Measurements from ENCODE around the gene NSUN4.

NSUN4 gene

GRCh38 chr1:46306159-46306530 lies 34.5 kb upstream of the NSUN4 start:
- no peak overlapping the region for H3K4me3 ChIP-seq (ENCODE audit: low read depth in 1 of 2, low read length in 2 of 2)
- DNase-seq (no peak), ATAC-seq (ENCODE audit: insufficient read depth, low read depth) (no peak)
- no peaks in the 10 kb centered on the region for H3K9me3 ChIP-seq (ENCODE audit: insufficient read depth, low read length, severe bottlenecking)
- H4K20me1 ChIP-seq (ENCODE audit: insufficient read depth, low read length): peaks cover 40% of the 10 kb centered on the region; the same call in 1 of the 2 replicates
- H3K27me3 ChIP-seq (ENCODE audit: insufficient read depth, low read length, poor library complexity): no peaks in the 10 kb centered on the region
- peaks cover 91% of the 10 kb centered on the region for H3K79me2 ChIP-seq (ENCODE audit: insufficient read depth, low read length)
- H3K27ac ChIP-seq (ENCODE audit: low read length): no peak overlapping the region
- peak overlapping the region; percentile 20; the same call in 1 of the 2 replicates for H3K9ac ChIP-seq (ENCODE audit: low read depth, low read length)
- no peak for TF ChIP-seq EZH2 (IDR thresholded peaks at IDR 0.05; ENCODE audit: borderline replicate concordance, low read depth, low read length, severe bottlenecking)
- TF ChIP-seq CTCF (IDR thresholded peaks at IDR 0.05; ENCODE audit: borderline replicate concordance, extremely low read depth, low read length, poor library complexity, severe bottlenecking): no peak
- no peak overlapping the region for H2AFZ ChIP-seq (ENCODE audit: low read depth, low read length)
- peaks cover 44% of the 10 kb centered on the region for H3K36me3 ChIP-seq (ENCODE audit: insufficient read depth, low read length)
- H3K4me2 ChIP-seq (ENCODE audit: insufficient read depth, low read length): peak overlapping the region; percentile 88
- H3K4me1 ChIP-seq (ENCODE audit: insufficient read depth, low read length): peaks cover 37% of the 10 kb centered on the region

GRCh38 chr1:46309401-46310159 lies 31.0 kb upstream of the NSUN4 start:
- Histone ChIP-seq H3K4me3 (ENCODE audit: low read depth in 1 of 2, low read length in 2 of 2) (no peak overlapping the region), H3K9me3 (ENCODE audit: insufficient read depth, low read length, severe bottlenecking) (no peaks in the 10 kb centered on the region), H3K27me3 (ENCODE audit: insufficient read depth, low read length, poor library complexity) (no peaks in the 10 kb centered on the region), H4K20me1 (ENCODE audit: insufficient read depth, low read length) (peaks cover 38% of the 10 kb centered on the region; the same call in 1 of the 2 replicates), H3K9ac (ENCODE audit: low read depth, low read length) (no peak overlapping the region), H3K4me1 (ENCODE audit: insufficient read depth, low read length) (peaks cover 29% of the 10 kb centered on the region), H3K27ac (ENCODE audit: low read length) (no peak overlapping the region), H3K4me2 (ENCODE audit: insufficient read depth, low read length) (no peak overlapping the region), H3K79me2 (ENCODE audit: insufficient read depth, low read length) (peaks cover 58% of the 10 kb centered on the region), H2AFZ (ENCODE audit: low read depth, low read length) (no peak overlapping the region), H3K36me3 (ENCODE audit: insufficient read depth, low read length) (peaks cover 70% of the 10 kb centered on the region)
- ATAC-seq (ENCODE audit: insufficient read depth, low read depth) (no peak), DNase-seq (no peak)
- no peak for TF ChIP-seq CTCF (IDR thresholded peaks at IDR 0.05; ENCODE audit: borderline replicate concordance, extremely low read depth, low read length, poor library complexity, severe bottlenecking)
- TF ChIP-seq EZH2 (IDR thresholded peaks at IDR 0.05; ENCODE audit: borderline replicate concordance, low read depth, low read length, severe bottlenecking): no peak

GRCh38 chr1:46310321-46310720 lies 30.3 kb upstream of the NSUN4 start:
- H3K9ac ChIP-seq (ENCODE audit: low read depth, low read length): no peak overlapping the region
- no peak for TF ChIP-seq EZH2 (IDR thresholded peaks at IDR 0.05; ENCODE audit: borderline replicate concordance, low read depth, low read length, severe bottlenecking)
- no peak for TF ChIP-seq CTCF (IDR thresholded peaks at IDR 0.05; ENCODE audit: borderline replicate concordance, extremely low read depth, low read length, poor library complexity, severe bottlenecking)
- H3K79me2 ChIP-seq (ENCODE audit: insufficient read depth, low read length): peaks cover 51% of the 10 kb centered on the region
- no peak overlapping the region for H3K4me3 ChIP-seq (ENCODE audit: low read depth in 1 of 2, low read length in 2 of 2)
- peaks cover 75% of the 10 kb centered on the region for H3K36me3 ChIP-seq (ENCODE audit: insufficient read depth, low read length)
- H3K9me3 ChIP-seq (ENCODE audit: insufficient read depth, low read length, severe bottlenecking): no peaks in the 10 kb centered on the region
- peaks cover 21% of the 10 kb centered on the region for H3K4me1 ChIP-seq (ENCODE audit: insufficient read depth, low read length)
- no peaks in the 10 kb centered on the region for H3K27me3 ChIP-seq (ENCODE audit: insufficient read depth, low read length, poor library complexity)
- peaks cover 34% of the 10 kb centered on the region; the same call in 1 of the 2 replicates for H4K20me1 ChIP-seq (ENCODE audit: insufficient read depth, low read length)
- no peak for DNase-seq
- ATAC-seq (ENCODE audit: insufficient read depth, low read depth): no peak
- no peak overlapping the region for H2AFZ ChIP-seq (ENCODE audit: low read depth, low read length)
- no peak overlapping the region for H3K27ac ChIP-seq (ENCODE audit: low read length)
- no peak overlapping the region for H3K4me2 ChIP-seq (ENCODE audit: insufficient read depth, low read length)

Measured in DND-41 (cell line).